CD8-positive, alpha-beta memory T cell (primary cell): ENCODE data around the gene SGCA. TPM values are rescaled to one million over a fixed set of nuclear protein-coding genes. Genes with fewer than 3 reads are reported as not detected.

Experiments
- CTCF ChIA-PET: fragments of 350-600 bp; sonication (Branson Sonifier 250); formaldehyde crosslinking; loops from one replicate; lab custom pipeline; 2021; ENCODE audit warnings: antibody characterized with exemption; lab: Charles Lee
- POLR2A ChIA-PET: fragments of 350-600 bp; sonication (Branson Sonifier 250); formaldehyde crosslinking; loops from one replicate; lab custom pipeline; 2021; ENCODE audit warnings: antibody characterized with exemption; lab: Charles Lee
- DNase-seq, 5 donors: peaks; one replicate each; pipeline versions ENCODE4 v3.0.0 to v3.0.0-alpha.2; 2020 to 2022; ENCODE audit warnings: mixed read lengths in 1 of 5
- H3K27ac ChIP-seq: one replicate; pipeline ENCODE4 v1.7.0; 2013; ENCODE audit warnings: low read depth, mild to moderate bottlenecking, low read length, moderate library complexity
- H3K27me3 ChIP-seq: 2 replicates; pipeline ENCODE4 v1.7.0; 2013; ENCODE audit warnings: low read length, mild to moderate bottlenecking; ENCODE audit not compliant: insufficient read depth, poor library complexity, severe bottlenecking
- H3K36me3 ChIP-seq: 2 replicates; pipeline ENCODE4 v1.7.0; 2013; ENCODE audit warnings: mild to moderate bottlenecking, low read length, moderate library complexity; ENCODE audit not compliant: insufficient read depth
- H3K4me1 ChIP-seq: 2 replicates; pipeline ENCODE4 v1.7.0; 2013; ENCODE audit warnings: mild to moderate bottlenecking, low read length, moderate library complexity; ENCODE audit not compliant: insufficient read depth
- H3K4me3 ChIP-seq: 2 replicates; pipeline ENCODE4 v1.7.0; 2013; ENCODE audit warnings: mild to moderate bottlenecking, low read length
- H3K9me3 ChIP-seq: 2 replicates; pipeline ENCODE4 v1.7.0; 2013; ENCODE audit warnings: mild to moderate bottlenecking, low read length
- H3K27ac Mint-ChIP-seq, 8 donors: one replicate each; pipeline ENCODE4 v1.8.0; 2020 to 2021; ENCODE audit warnings: mixed read lengths in 8 of 8, mild to moderate bottlenecking in 6 of 8, inconsistent platforms in 3 of 8, moderate library complexity in 3 of 8
- H3K27me3 Mint-ChIP-seq, 2 donors: one replicate each; pipeline ENCODE4 v1.8.0; 2020 to 2021; ENCODE audit warnings: mixed read lengths in 2 of 2, mild to moderate bottlenecking in 1 of 2, moderate library complexity in 1 of 2
- H3K36me3 Mint-ChIP-seq, 3 donors: one replicate each; pipeline ENCODE4 v1.8.0; 2020 to 2021; ENCODE audit warnings: mixed read lengths in 3 of 3, inconsistent platforms in 1 of 3, mild to moderate bottlenecking in 1 of 3
- H3K4me1 Mint-ChIP-seq, 3 donors: one replicate each; pipeline ENCODE4 v1.8.0; 2020 to 2021; ENCODE audit warnings: mixed read lengths in 3 of 3, inconsistent platforms in 1 of 3, mild to moderate bottlenecking in 1 of 3
- H3K4me3 Mint-ChIP-seq, 7 donors: one replicate each; pipeline ENCODE4 v1.8.0; 2020 to 2021; ENCODE audit warnings: mixed read lengths in 7 of 7, mild to moderate bottlenecking in 6 of 7, moderate library complexity in 4 of 7, inconsistent platforms in 2 of 7
- H3K9me3 Mint-ChIP-seq, 5 donors: one replicate each; pipeline ENCODE4 v1.8.0; 2020 to 2022; ENCODE audit warnings: mixed read lengths in 5 of 5, mild to moderate bottlenecking in 3 of 5, moderate library complexity in 2 of 5, inconsistent platforms in 1 of 5
- polyA plus RNA-seq: library from polyadenylated mRNA; unstranded; fragments of 300-500 nt; fragmentation: Illumina TruSeq; gene quantifications from one replicate; pipeline ENCODE4 v1.2.3, GENCODE V29; 2021
- total RNA-seq, 2 experiments: library from RNA; stranded (reverse); gene quantifications; one replicate each; pipeline ENCODE4 v1.2.3, GENCODE V29; 2021

The SGCA gene
- total and polyA plus RNA-seq, 3 experiments from 2014 or later: 0.31 TPM; not detected in 2

DNA sequence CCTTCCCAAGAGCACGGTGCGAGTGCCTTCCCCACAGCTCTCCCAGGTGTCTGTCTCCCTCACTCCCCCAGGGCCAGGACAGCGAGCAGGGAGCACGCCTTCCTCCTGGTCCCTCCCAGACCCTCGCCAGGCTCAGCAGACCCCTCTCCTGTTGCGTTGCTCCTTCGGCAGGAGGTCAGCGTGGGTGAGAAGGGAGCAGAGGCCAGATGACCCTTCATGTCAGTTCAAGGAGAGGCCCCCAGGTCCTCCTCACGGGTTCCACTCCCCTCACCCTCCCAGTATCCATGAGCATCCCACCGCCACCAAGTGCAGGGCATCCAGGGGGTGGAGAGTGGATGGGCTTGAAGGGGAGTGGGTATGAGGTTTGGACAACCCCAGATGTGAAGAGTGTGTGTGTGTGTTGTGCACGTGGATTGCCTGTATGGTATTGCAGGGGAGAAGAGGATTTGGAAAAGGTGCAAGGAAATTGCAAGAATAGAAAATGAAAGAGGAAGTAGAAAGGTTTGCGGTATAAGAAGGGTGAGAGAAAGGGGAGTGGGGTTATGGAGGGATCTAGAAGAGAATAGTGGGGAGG is 17.7 kb downstream of the SGCA start:
- H3K4me1 ChIP-seq: peaks cover 13% of the 10 kb centered on the region
- ChIA-PET CTCF (no interaction called here), POLR2A (no interaction called here)
- Mint-ChIP-seq H3K4me1 (peaks cover 11 to 20% (median 16%) of the 10 kb centered on the region in 3 donors), H3K27me3 (peaks cover 0 to 1% of the 10 kb centered on the region in 2 donors), H3K36me3 (no peaks in the 10 kb centered on the region), H3K4me3 (peak overlapping the region in 6 of 7 donors; percentile 58 to 89 (median 69)), H3K9me3 (no peaks in the 10 kb centered on the region), H3K27ac (peak overlapping the region in 6 of 8 donors; percentile 7 to 93 (median 74))
- H3K27ac ChIP-seq: no peak overlapping the region
- H3K36me3 ChIP-seq: no peaks in the 10 kb centered on the region
- no peak for DNase-seq
- peak overlapping the region; percentile 49 for H3K4me3 ChIP-seq
- H3K27me3 ChIP-seq: no peaks in the 10 kb centered on the region
- no peaks in the 10 kb centered on the region for H3K9me3 ChIP-seq

GRCh38 chr17:50184064-50184463 is 18.3 kb downstream of the SGCA start:
- H3K4me3 ChIP-seq: peak overlapping the region; percentile 49
- Mint-ChIP-seq H3K27ac (peak overlapping the region in 6 of 8 donors; percentile 7 to 93 (median 74)), H3K4me3 (peak overlapping the region in 6 of 7 donors; percentile 58 to 89 (median 69)), H3K4me1 (peaks cover 11 to 20% (median 16%) of the 10 kb centered on the region in 3 donors), H3K36me3 (no peaks in the 10 kb centered on the region), H3K27me3 (peaks cover 0 to 1% of the 10 kb centered on the region in 2 donors), H3K9me3 (no peaks in the 10 kb centered on the region)
- H3K4me1 ChIP-seq: peaks cover 13% of the 10 kb centered on the region
- ChIA-PET POLR2A (no interaction called here), CTCF (no interaction called here)
- no peaks in the 10 kb centered on the region for H3K27me3 ChIP-seq
- H3K36me3 ChIP-seq: no peaks in the 10 kb centered on the region
- no peak for DNase-seq
- no peak overlapping the region for H3K27ac ChIP-seq
- no peaks in the 10 kb centered on the region for H3K9me3 ChIP-seq

GRCh38 chr17:50184611-50185398 is 19.0 kb downstream of the SGCA start:
- ChIA-PET CTCF (no interaction called here), POLR2A (no interaction called here)
- H3K27ac ChIP-seq: no peak overlapping the region
- no peak for DNase-seq
- no peaks in the 10 kb centered on the region for H3K9me3 ChIP-seq
- Mint-ChIP-seq H3K27me3 (peaks cover 0 to 1% of the 10 kb centered on the region in 2 donors), H3K36me3 (no peaks in the 10 kb centered on the region), H3K4me1 (peaks cover 11 to 20% (median 16%) of the 10 kb centered on the region in 3 donors), H3K9me3 (no peaks in the 10 kb centered on the region), H3K4me3 (no peak overlapping the region), H3K27ac (no peak overlapping the region)
- peaks cover 13% of the 10 kb centered on the region for H3K4me1 ChIP-seq
- H3K27me3 ChIP-seq: no peaks in the 10 kb centered on the region
- H3K4me3 ChIP-seq: no peak overlapping the region
- no peaks in the 10 kb centered on the region for H3K36me3 ChIP-seq

DNA sequence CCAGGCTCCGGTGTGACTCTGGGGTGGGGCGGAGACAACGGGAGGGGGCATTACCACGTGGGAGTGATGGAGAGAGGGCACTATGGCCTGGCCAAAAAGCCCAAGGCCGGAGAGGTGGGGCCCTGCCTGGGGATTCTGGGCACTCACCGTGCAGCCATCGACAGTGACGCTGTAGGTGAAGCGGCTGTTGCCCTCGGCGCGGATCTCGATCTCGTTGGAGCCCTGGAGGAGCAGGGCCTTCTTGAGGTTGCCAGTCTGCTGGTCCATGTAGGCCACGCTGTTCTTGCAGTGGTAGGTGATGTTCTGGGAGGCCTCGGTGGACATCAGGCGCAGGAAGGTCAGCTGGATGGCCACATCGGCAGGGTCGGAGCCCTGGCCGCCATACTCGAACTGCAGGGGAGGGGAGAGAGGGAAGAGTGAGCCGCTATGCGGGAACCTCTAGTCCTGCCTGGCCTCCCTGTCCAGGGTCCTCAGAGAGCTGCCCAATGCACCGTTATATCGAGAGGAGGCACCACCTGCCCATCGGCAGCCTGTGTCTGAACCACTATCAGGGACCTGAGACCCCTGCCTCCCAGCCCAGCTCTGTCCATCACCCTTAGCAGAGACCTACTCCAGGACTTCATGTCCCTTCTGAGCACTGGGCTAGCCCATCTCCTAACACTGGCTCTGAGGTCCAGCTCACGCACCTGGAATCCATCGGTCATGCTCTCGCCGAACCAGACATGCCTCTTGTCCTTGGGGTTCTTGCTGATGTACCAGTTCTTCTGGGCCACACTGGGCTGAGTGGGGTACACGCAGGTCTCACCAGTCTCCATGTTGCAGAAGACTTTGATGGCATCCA is 20.0 kb downstream of the SGCA start:
- ChIA-PET POLR2A (no interaction called here), CTCF (no interaction called here)
- peaks cover 0 to 3% of the 10 kb centered on the region in 2 donors for H3K27me3 Mint-ChIP-seq
- no peaks in the 10 kb centered on the region for H3K9me3 Mint-ChIP-seq
- H3K36me3 Mint-ChIP-seq: no peaks in the 10 kb centered on the region
- no peaks in the 10 kb centered on the region for H3K27me3 ChIP-seq
- peaks cover 11 to 20% (median 16%) of the 10 kb centered on the region in 3 donors for H3K4me1 Mint-ChIP-seq
- no peak overlapping the region for H3K4me3 ChIP-seq
- H3K4me3 Mint-ChIP-seq: no peak overlapping the region
- H3K4me1 ChIP-seq: peaks cover 13% of the 10 kb centered on the region
- H3K27ac ChIP-seq: no peak overlapping the region
- H3K27ac Mint-ChIP-seq: no peak overlapping the region
- H3K36me3 ChIP-seq: no peaks in the 10 kb centered on the region
- H3K9me3 ChIP-seq: no peaks in the 10 kb centered on the region
- DNase-seq: no peak

DNA sequence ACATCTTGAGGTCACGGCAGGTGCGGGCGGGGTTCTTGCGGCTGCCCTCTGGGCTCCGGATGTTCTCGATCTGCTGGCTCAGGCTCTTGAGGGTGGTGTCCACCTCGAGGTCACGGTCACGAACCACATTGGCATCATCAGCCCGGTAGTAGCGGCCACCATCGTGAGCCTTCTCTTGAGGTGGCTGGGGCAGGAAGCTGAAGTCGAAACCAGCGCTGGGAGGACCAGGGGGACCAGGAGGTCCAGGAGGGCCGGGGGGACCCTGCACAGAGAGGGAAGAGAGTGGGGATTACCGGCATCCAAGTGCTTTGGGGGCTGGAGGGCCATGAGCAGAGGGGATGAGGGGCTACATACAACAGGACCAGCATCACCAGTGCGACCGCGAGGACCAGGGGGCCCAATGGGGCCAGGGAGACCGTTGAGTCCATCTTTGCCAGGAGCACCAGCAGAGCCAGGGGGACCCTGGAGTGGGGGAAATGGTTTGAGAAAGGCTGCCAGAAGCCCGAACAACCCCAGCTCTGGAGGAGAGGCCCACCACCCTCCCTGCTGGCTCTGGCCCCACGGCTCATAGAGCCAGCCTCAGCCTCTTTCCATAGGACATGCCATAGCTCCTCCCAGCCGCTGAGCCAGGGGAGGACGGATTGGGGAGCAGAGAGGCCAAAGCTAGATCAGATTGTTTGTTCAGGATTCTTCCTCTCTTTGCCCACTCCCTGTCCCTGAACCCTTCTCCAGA is 21.0 kb downstream of the SGCA start:
- peaks cover 11 to 20% (median 16%) of the 10 kb centered on the region in 3 donors for H3K4me1 Mint-ChIP-seq
- peaks cover 0 to 3% of the 10 kb centered on the region in 2 donors for H3K27me3 Mint-ChIP-seq
- no peak for DNase-seq
- no peaks in the 10 kb centered on the region for H3K27me3 ChIP-seq
- ChIA-PET CTCF (no interaction called here), POLR2A (no interaction called here)
- H3K36me3 ChIP-seq: no peaks in the 10 kb centered on the region
- H3K9me3 ChIP-seq: no peaks in the 10 kb centered on the region
- peak overlapping the region in 1 of 8 donors; percentile 86 for H3K27ac Mint-ChIP-seq
- no peak overlapping the region for H3K4me3 ChIP-seq
- H3K4me3 Mint-ChIP-seq: no peak overlapping the region
- H3K27ac ChIP-seq: no peak overlapping the region
- peaks cover 13% of the 10 kb centered on the region for H3K4me1 ChIP-seq
- no peaks in the 10 kb centered on the region for H3K36me3 Mint-ChIP-seq
- H3K9me3 Mint-ChIP-seq: no peaks in the 10 kb centered on the region

GRCh38 chr17:50187394-50187725 is 21.6 kb downstream of the SGCA start:
- CTCF ChIA-PET: interaction anchor here (0.9 to 1.1 kb wide), 2 partner anchors 13 to 37 kb away, joined by 3 read pairs; partner anchors contain the start of gene PPP1R9B
- H3K36me3 ChIP-seq: no peaks in the 10 kb centered on the region

GRCh38 chr17:50187751-50188530 is 22.1 kb downstream of the SGCA start:
- H3K9me3 Mint-ChIP-seq: no peaks in the 10 kb centered on the region
- peaks cover 0 to 3% of the 10 kb centered on the region in 2 donors for H3K27me3 Mint-ChIP-seq
- H3K4me3 ChIP-seq: no peak overlapping the region
- no peaks in the 10 kb centered on the region for H3K36me3 Mint-ChIP-seq
- ChIA-PET CTCF (interaction anchor here (0.9 to 1.1 kb wide), 2 partner anchors 12 to 38 kb away, joined by 3 read pairs; partner anchors contain the start of gene PPP1R9B), POLR2A (no interaction called here)
- no peak overlapping the region for H3K27ac ChIP-seq
- H3K27me3 ChIP-seq: no peaks in the 10 kb centered on the region
- peaks cover 13% of the 10 kb centered on the region for H3K4me1 ChIP-seq
- no peak overlapping the region for H3K27ac Mint-ChIP-seq
- no peaks in the 10 kb centered on the region for H3K9me3 ChIP-seq
- peaks cover 9 to 16% (median 11%) of the 10 kb centered on the region in 3 donors for H3K4me1 Mint-ChIP-seq
- no peak overlapping the region for H3K4me3 Mint-ChIP-seq
- H3K36me3 ChIP-seq: no peaks in the 10 kb centered on the region
- no peak for DNase-seq

More at GRCh38 chr17:50187394-50187725, 21.6 kb downstream of the SGCA start:
- peaks cover 11 to 20% (median 16%) of the 10 kb centered on the region in 3 donors for H3K4me1 Mint-ChIP-seq
- H3K27me3 ChIP-seq: no peaks in the 10 kb centered on the region
- peak overlapping the region in 1 of 8 donors; percentile 86 for H3K27ac Mint-ChIP-seq
- H3K4me3 Mint-ChIP-seq: no peak overlapping the region
- no peaks in the 10 kb centered on the region for H3K9me3 ChIP-seq
- POLR2A ChIA-PET: no interaction called here
- H3K4me1 ChIP-seq: peaks cover 13% of the 10 kb centered on the region
- H3K27me3 Mint-ChIP-seq: peaks cover 0 to 3% of the 10 kb centered on the region in 2 donors
- no peaks in the 10 kb centered on the region for H3K9me3 Mint-ChIP-seq
- no peak for DNase-seq
- no peaks in the 10 kb centered on the region for H3K36me3 Mint-ChIP-seq
- H3K4me3 ChIP-seq: no peak overlapping the region
- H3K27ac ChIP-seq: no peak overlapping the region
